Right lobe of liver (tissue), 6 donors: Measurements from ENCODE around the gene CALML4. TPM values are rescaled to one million over a fixed set of nuclear protein-coding genes. Genes with fewer than 3 reads are reported as not detected.
"Not testable (repeated sequence)": the region's sequence is repeated elsewhere in the genome, so short reads cannot be mapped to it uniquely, and the experiment has no call there.

ENCODE experiments used
- ATAC-seq, 4 donors: fragments of 200-7000 bp; cut with Tn5 transposase; one replicate each; pipeline ENCODE4 v1.9.1; 2020; ENCODE audit warnings: mild to moderate bottlenecking in 4 of 4, moderate library complexity in 4 of 4
- DNase-seq, 3 donors: peaks; one replicate each; pipeline ENCODE4 v3.0.0-alpha.2; 2020
- H3K27ac ChIP-seq, 3 donors: fragments of 200-600 bp; one replicate each; pipeline ENCODE4 v1.8.0; 2022
- H3K27me3 ChIP-seq, 2 donors: fragments of 200-600 bp; one replicate each; pipeline ENCODE4 v1.8.0; 2022
- H3K36me3 ChIP-seq, 4 donors: fragments of 200-600 bp; sonication (generic) in 1 of 4; one replicate each; pipeline versions ENCODE4 v1.5.1 to v1.8.0; 2017 to 2022; ENCODE audit warnings: control low read depth in 1 of 4
- H3K4me1 ChIP-seq, 4 donors: fragments of 200-600 bp; sonication (generic) in 1 of 4; one replicate each; pipeline versions ENCODE4 v1.5.1 to v1.8.0; 2017 to 2022; ENCODE audit warnings: control low read depth in 1 of 4
- H3K4me3 ChIP-seq, 3 donors: fragments of 200-600 bp; one replicate each; pipeline ENCODE4 v1.8.0; 2022
- H3K9me3 ChIP-seq, 4 donors: fragments of 200-600 bp; sonication (generic) in 1 of 4; one replicate each; pipeline versions ENCODE4 v1.5.1 to v1.8.0; 2017 to 2022; ENCODE audit warnings: control low read depth in 1 of 4
- POLR2A ChIP-seq: fragments of 450-650 bp; IDR thresholded peaks from one replicate; pipeline ENCODE4 v1.6.1; 2017; ENCODE audit warnings: antibody characterized with exemption, mild to moderate bottlenecking
- WGBS: methylation state at CpG from one replicate; pipeline ENCODE4 v1.1.6; 2018; ENCODE audit warnings: low coverage, low lambda C conversion rate; ENCODE audit not compliant: insufficient coverage; ENCODE audit errors: missing lambda C conversion rate; 5-methylcytosine and 5-hydroxymethylcytosine counted together
- intact Hi-C, 2 donors: fragments of 100-400 bp; cut with DNase I; formaldehyde crosslinking; loops; one replicate each; pipeline versions ENCODE4 v1.11.2 to v1.14.1; 2022
- total RNA-seq, 6 experiments: library from RNA; depleted of rRNA in 2 of 6; stranded (reverse); fragments of >200 nt in 2 of 6; fragmentation: NEBNext Ultra II Directional in 3 of 6; extraction: Animal tissue kit (Norgen Biotek cat#: 25700) in 3 of 6; gene quantifications; one replicate each; pipeline versions ENCODE4 v1.1.0 to v1.2.4, GENCODE V29; 2016 to 2023
- TF ChIP-seq, protein P1 (sequence below), 4 donors: fragments of 200-600 bp in 3 of 4; fragments of 450-650 bp in 1 of 4; IDR thresholded peaks; one replicate each; pipeline versions ENCODE4 v1.5.1 to v1.8.0; 2016 to 2022; ENCODE audit warnings: antibody characterized with exemption in 4 of 4, mild to moderate bottlenecking in 2 of 4
- donor health status: DM: no; HTN: yes; CAD: no.
- donor health status: DM: no; HTN: no; CAD: no.
- donor health status: DM: no; HTN: no; CAD: no.
- donor health status: DM: no; HTN: yes; CAD: no.
- donor health status: DM: no; HTN: yes; CAD: no.

Gene CALML4
- total RNA-seq, 6 experiments from 2014 or later = 3.3 to 9.8 (median 6.1) TPM

GRCh38 chr15:68203486-68203885 lies 1.6 kb downstream of the CALML4 start:
- Histone ChIP-seq H3K4me3 (no peak overlapping the region), H3K27me3 (no peaks in the 10 kb centered on the region), H3K4me1 (peaks cover 0 to 12% (median 5%) of the 10 kb centered on the region in 4 donors), H3K36me3 (no peaks in the 10 kb centered on the region), H3K27ac (no peak overlapping the region), H3K9me3 (no peaks in the 10 kb centered on the region)
- no peak for ATAC-seq
- WGBS = 90% methylated on average over 2 of the region's 5 CpGs
- TF ChIP-seq POLR2A = no peak
- TF ChIP-seq, protein P1, sequence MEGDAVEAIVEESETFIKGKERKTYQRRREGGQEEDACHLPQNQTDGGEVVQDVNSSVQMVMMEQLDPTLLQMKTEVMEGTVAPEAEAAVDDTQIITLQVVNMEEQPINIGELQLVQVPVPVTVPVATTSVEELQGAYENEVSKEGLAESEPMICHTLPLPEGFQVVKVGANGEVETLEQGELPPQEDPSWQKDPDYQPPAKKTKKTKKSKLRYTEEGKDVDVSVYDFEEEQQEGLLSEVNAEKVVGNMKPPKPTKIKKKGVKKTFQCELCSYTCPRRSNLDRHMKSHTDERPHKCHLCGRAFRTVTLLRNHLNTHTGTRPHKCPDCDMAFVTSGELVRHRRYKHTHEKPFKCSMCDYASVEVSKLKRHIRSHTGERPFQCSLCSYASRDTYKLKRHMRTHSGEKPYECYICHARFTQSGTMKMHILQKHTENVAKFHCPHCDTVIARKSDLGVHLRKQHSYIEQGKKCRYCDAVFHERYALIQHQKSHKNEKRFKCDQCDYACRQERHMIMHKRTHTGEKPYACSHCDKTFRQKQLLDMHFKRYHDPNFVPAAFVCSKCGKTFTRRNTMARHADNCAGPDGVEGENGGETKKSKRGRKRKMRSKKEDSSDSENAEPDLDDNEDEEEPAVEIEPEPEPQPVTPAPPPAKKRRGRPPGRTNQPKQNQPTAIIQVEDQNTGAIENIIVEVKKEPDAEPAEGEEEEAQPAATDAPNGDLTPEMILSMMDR (IDR thresholded peaks at IDR 0.05) = no peak
- DNase-seq = peak in 1 of 3 donors; percentile 29
- intact Hi-C loops = no loop called here

DNA sequence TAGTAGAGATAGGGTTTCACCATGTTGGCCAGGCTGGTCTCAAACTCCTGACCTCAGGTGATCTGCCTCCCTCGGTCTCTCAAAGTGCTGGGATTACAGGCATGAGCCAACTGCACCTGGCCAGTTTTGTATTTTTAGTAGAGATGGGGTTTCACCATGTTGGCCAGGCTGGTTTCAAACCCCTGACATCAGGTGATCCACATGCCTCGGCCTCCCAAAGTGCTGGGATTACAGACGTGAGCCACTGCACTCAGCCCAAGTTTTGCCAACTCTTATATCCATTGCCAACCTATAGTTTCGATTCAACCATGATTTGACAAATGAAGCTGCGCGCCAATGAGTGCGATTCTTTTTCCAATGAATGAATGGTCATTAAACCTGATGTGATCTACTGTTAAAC lies 2.1 kb downstream of the CALML4 start:
- H3K9me3 ChIP-seq, H3K4me3 ChIP-seq, DNase-seq, H3K27ac ChIP-seq, ATAC-seq, H3K36me3 ChIP-seq, H3K27me3 ChIP-seq, intact Hi-C loops: not testable (repeated sequence)
- 95% methylated on average over 4 of the region's 7 CpGs for WGBS
- H3K4me1 ChIP-seq = peaks cover 0 to 12% (median 5%) of the 10 kb centered on the region in 4 donors

- Histone ChIP-seq H3K36me3 (peaks cover 0 to 3% (median 0%) of the 10 kb centered on the region in 4 donors), H3K9me3 (no peaks in the 10 kb centered on the region), H3K4me3 (no peak overlapping the region), H3K4me1 (peaks cover 0 to 12% (median 5%) of the 10 kb centered on the region in 4 donors), H3K27me3 (no peaks in the 10 kb centered on the region), H3K27ac (no peak overlapping the region)
- 44% methylated on average over 3 of the region's 3 CpGs for WGBS
- ATAC-seq = no peak
- TF ChIP-seq, protein P1 (IDR thresholded peaks at IDR 0.05) = no peak
- no peak for TF ChIP-seq POLR2A
- no peak for DNase-seq
- intact Hi-C loops = no loop called here
Observed at GRCh38 chr15:68201879-68202261, 3.3 kb downstream of the CALML4 start.

GRCh38 chr15:68201153-68201878 lies 3.8 kb downstream of the CALML4 start:
- TF ChIP-seq POLR2A = no peak
- TF ChIP-seq, protein P1 (IDR thresholded peaks at IDR 0.05) = no peak
- Histone ChIP-seq H3K4me3 (no peak overlapping the region), H3K9me3 (no peaks in the 10 kb centered on the region), H3K27ac (no peak overlapping the region), H3K27me3 (no peaks in the 10 kb centered on the region), H3K4me1 (peaks cover 0 to 12% (median 5%) of the 10 kb centered on the region in 4 donors), H3K36me3 (peaks cover 0 to 3% (median 0%) of the 10 kb centered on the region in 4 donors)
- intact Hi-C loops = no loop called here
- DNase-seq (peak in 1 of 3 donors; percentile 44), ATAC-seq (no peak)
- WGBS = no CpG with 5 or more reads among the region's 7 CpGs

DNA sequence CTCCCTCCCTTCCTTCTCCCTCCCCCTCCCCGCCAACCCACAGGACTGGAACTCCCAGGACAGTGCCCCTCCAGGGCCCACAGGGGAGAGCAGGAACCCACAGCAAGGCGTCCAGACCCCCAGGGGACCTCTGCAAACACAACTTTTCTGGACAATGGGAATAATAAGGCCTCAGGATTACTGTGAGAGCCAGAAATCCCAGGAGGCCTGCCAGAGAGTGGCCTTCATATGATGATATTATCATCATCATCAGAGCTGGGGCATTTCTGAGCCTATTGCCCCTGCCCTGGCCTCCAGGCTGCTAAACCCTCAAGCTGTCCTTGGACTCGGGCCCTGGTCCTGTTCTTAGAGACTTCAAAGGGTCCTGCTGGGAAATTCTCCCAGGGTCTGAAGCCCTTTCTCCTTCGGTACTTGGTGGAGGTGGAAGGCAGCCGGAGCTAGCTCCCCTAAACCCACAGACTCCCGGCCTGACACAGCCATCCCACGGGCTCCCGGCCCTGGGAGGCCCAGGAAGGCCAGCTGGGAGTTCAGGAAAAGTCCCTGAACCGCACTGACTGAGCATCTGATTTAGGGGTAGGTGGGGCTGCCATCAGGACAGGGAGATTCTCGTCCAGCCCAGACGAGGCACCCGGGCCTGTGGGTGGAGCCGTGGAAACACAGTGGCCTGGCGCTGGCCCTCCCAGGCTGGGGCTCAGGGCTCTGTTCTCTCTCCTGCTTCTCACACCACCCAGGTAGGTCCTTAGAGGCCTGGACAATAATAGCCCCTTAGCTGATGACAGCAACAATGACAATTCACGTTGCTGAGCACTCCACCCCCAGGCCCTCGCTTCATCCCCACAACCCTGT lies 4.9 kb downstream of the CALML4 start:
- Histone ChIP-seq H3K4me1 (peaks cover 0 to 5% (median 0%) of the 10 kb centered on the region in 4 donors), H3K9me3 (no peaks in the 10 kb centered on the region), H3K27ac (no peak overlapping the region), H3K27me3 (no peaks in the 10 kb centered on the region), H3K4me3 (no peak overlapping the region), H3K36me3 (peaks cover 0 to 3% (median 0%) of the 10 kb centered on the region in 4 donors)
- no peak for ATAC-seq
- intact Hi-C loops = no loop called here
- no peak for TF ChIP-seq POLR2A
- TF ChIP-seq, protein P1 (IDR thresholded peaks at IDR 0.05) = no peak
- WGBS = 72% methylated on average over 3 of the region's 16 CpGs
- DNase-seq = peak in 1 of 3 donors; percentile 35
